GM12878 (cell line): ENCODE data around the gene VARS2. TPM values are rescaled to one million over a fixed set of nuclear protein-coding genes. Genes with fewer than 3 reads are reported as not detected.

Source experiments
- ATAC-seq: fragments of 200-7000 bp; cut with Tn5 transposase; 3 replicates; pipeline ENCODE4 v1.9.1; 2020; ENCODE audit warnings: mild to moderate bottlenecking, moderate library complexity
- BruUV-seq: library from RNA; stranded (reverse); fragments of 400-500 nt; replicated peaks from 2 replicates; lab custom pipeline; 2021; lab: Mats Ljungman, UMichigan
- CTCF ChIA-PET: fragments of 300-600 bp; sonication (Branson Sonifier 250); formaldehyde crosslinking; extraction: SDS; loops from one replicate; lab custom pipeline; 2021; ENCODE audit warnings: inconsistent platforms; lab: Yijun Ruan, JAX
- POLR2A ChIA-PET: fragments of 350-600 bp; formaldehyde crosslinking; extraction: SDS; loops from one replicate; lab custom pipeline; 2021; ENCODE audit warnings: inconsistent platforms; lab: Charles Lee
- RAD21 ChIA-PET: fragments of 300-600 bp; sonication (Branson Sonifier 250); formaldehyde crosslinking; loops from one replicate; lab custom pipeline; 2023; ENCODE audit warnings: antibody characterized with exemption; ENCODE audit not compliant: unreplicated experiment; lab: Charles Lee
- SMC1A ChIA-PET: fragments of 300-600 bp; sonication (Branson Sonifier 250); formaldehyde crosslinking; loops from one replicate; lab custom pipeline; 2023; ENCODE audit not compliant: unreplicated experiment, uncharacterized antibody; lab: Charles Lee
- DNase-seq: peaks from one replicate; pipeline ENCODE4 v3.0.0-alpha.2; 2011; ENCODE audit warnings: low read depth, low spot score
- FAIRE-seq: peaks from 3 replicates; lab custom pipeline; 2011; peaks lifted over from hg19 to GRCh38; lab: Jason Lieb, UNC
- H2AFZ ChIP-seq: 2 replicates; pipeline ENCODE4 v1.6.0; 2011; ENCODE audit warnings: low read depth, low read length, control low read depth; ENCODE audit not compliant: control insufficient read depth
- H3K27ac ChIP-seq: 2 replicates; pipeline ENCODE4 v1.5.1; 2011; ENCODE audit warnings: control low read depth; ENCODE audit not compliant: control insufficient read depth, insufficient read depth
- H3K27me3 ChIP-seq, 2 experiments: replicated peaks in 1 of 2; 2 replicates each; pipeline versions ENCODE4 v1.6.0 to v1.6.1; 2011; ENCODE audit warnings: low read length in 1 of 2; ENCODE audit not compliant: control insufficient read depth in 2 of 2, insufficient read depth in 2 of 2
- H3K36me3 ChIP-seq, 2 experiments: 2 replicates each; pipeline ENCODE4 v1.5.1; 2011; ENCODE audit warnings: low read length in 1 of 2; ENCODE audit not compliant: control insufficient read depth in 2 of 2, insufficient read depth in 2 of 2
- H3K4me1 ChIP-seq: 2 replicates; pipeline ENCODE4 v1.6.1; 2011; ENCODE audit warnings: mild to moderate bottlenecking, low read length, moderate library complexity, mixed read lengths; ENCODE audit not compliant: control insufficient read depth, insufficient read depth
- H3K4me2 ChIP-seq: 2 replicates; pipeline ENCODE4 v1.6.0; 2011; ENCODE audit warnings: control low read depth; ENCODE audit not compliant: control insufficient read depth, insufficient read depth
- H3K4me3 ChIP-seq: fragments of 200-600 bp; sonication (generic); 2 replicates; pipeline ENCODE4 v1.5.1; 2016
- H3K79me2 ChIP-seq: 2 replicates; pipeline ENCODE4 v1.6.0; 2011; ENCODE audit warnings: low read length; ENCODE audit not compliant: control insufficient read depth, insufficient read depth
- H3K9ac ChIP-seq: 2 replicates; pipeline ENCODE4 v1.8.0; 2011; ENCODE audit warnings: low read length, control low read depth, mixed read lengths; ENCODE audit not compliant: control insufficient read depth, insufficient read depth
- H3K9me3 ChIP-seq: replicated peaks from 3 replicates; pipeline ENCODE4 v1.5.1; 2011; ENCODE audit warnings: mild to moderate bottlenecking, low read length; ENCODE audit not compliant: control insufficient read depth, insufficient read depth
- H4K20me1 ChIP-seq: 2 replicates; pipeline ENCODE4 v1.6.0; 2011; ENCODE audit not compliant: control insufficient read depth, insufficient read depth
- ATF2 ChIP-seq: IDR thresholded peaks from 2 replicates; pipeline ENCODE4 v1.6.1; 2012; ENCODE audit warnings: low read length, inconsistent platforms
- E2F4 ChIP-seq: IDR thresholded peaks from 2 replicates; pipeline ENCODE4 v1.6.1; 2012; ENCODE audit warnings: low read depth, low read length, improper control_type of control experiment
- ETV6 ChIP-seq, 2 experiments: fragments of 450-650 bp in 1 of 2; IDR thresholded peaks in 1 of 2; conservative IDR thresholded peaks in 1 of 2; 2 replicates each; pipeline ENCODE4 v1.6.1; 2014; ENCODE audit warnings: antibody characterized with exemption in 1 of 2, borderline replicate concordance in 1 of 2, low read depth in 1 of 2, mild to moderate bottlenecking in 1 of 2, moderate library complexity in 1 of 2
- EZH2 ChIP-seq: IDR thresholded peaks from 2 replicates; pipeline ENCODE4 v1.6.1; 2012; ENCODE audit warnings: low read depth, mild to moderate bottlenecking, control low read depth, inconsistent platforms, low read length, borderline replicate concordance; ENCODE audit not compliant: control insufficient read depth
- FOS ChIP-seq: IDR thresholded peaks from 3 replicates; pipeline ENCODE4 v1.6.1; 2011; ENCODE audit warnings: borderline replicate concordance; ENCODE audit not compliant: insufficient read length; ENCODE audit errors: extremely low read depth
- LARP7 ChIP-seq: fragments of 450-650 bp; IDR thresholded peaks from 2 replicates; pipeline ENCODE4 v1.6.1; 2017; ENCODE audit warnings: mild to moderate bottlenecking
- NRF1 ChIP-seq: conservative IDR thresholded peaks from 2 replicates; pipeline ENCODE4 v1.6.1; 2011; ENCODE audit warnings: mild to moderate bottlenecking, low read depth, low read length, improper control_type of control experiment
- POLR2AphosphoS5 ChIP-seq: IDR thresholded peaks from 2 replicates; pipeline ENCODE4 v1.6.1; 2011; ENCODE audit warnings: mild to moderate bottlenecking, low read length, inconsistent platforms
- RAD51 ChIP-seq: fragments of 450-650 bp; IDR thresholded peaks from 2 replicates; pipeline ENCODE4 v1.6.1; 2016; ENCODE audit warnings: moderate library complexity, mild to moderate bottlenecking, inconsistent platforms
- SPI1 ChIP-seq: IDR thresholded peaks from 2 replicates; pipeline ENCODE4 v1.6.1; 2011; ENCODE audit warnings: low read depth, mild to moderate bottlenecking, low read length, moderate library complexity, borderline replicate concordance; ENCODE audit not compliant: insufficient read depth
- ZZZ3 ChIP-seq: IDR thresholded peaks from 2 replicates; pipeline ENCODE4 v1.6.1; 2011; ENCODE audit warnings: low read depth; ENCODE audit not compliant: control insufficient read depth, insufficient read length
- WGBS: methylation state at CpG from one replicate; pipeline ENCODE4 v1.1.6; 2016; ENCODE audit warnings: low lambda C conversion rate; ENCODE audit not compliant: insufficient replicate concordance, insufficient coverage; ENCODE audit errors: missing lambda C conversion rate; 5-methylcytosine and 5-hydroxymethylcytosine counted together
- in situ Hi-C: fragments of 300-500 bp; cut with MboI; formaldehyde crosslinking; loops from 9 replicates; pipeline ENCODE4 v1.14.3; 2018; ENCODE audit warnings: mixed read lengths
- intact Hi-C: fragments of 100-400 bp; cut with micrococcal nuclease; formaldehyde crosslinking; loops from one replicate; pipeline ENCODE4 v1.14.2; 2022; ENCODE audit not compliant: unreplicated experiment
- polyA plus RNA-seq, 11 experiments: library from polyadenylated mRNA; depleted of rRNA in 4 of 11; unstranded in 6 of 11; stranded (reverse) in 5 of 11; fragments of >200 nt; fragmentation: Nextera tagmentation in 4 of 11; fragmentation: Illumina TruSeq in 1 of 11; extraction: Ambion mirVana in 4 of 11; extraction: Trizol in 1 of 11; gene quantifications; 1 replicate in 1 of 11; 2 replicates in 10 of 11; pipeline versions ENCODE4 v1.2.1 to v1.2.3, GENCODE V29; 2011 to 2016; ENCODE audit warnings: inconsistent platforms in 2 of 11, missing spikeins in 2 of 11, low read depth in 1 of 11
- total RNA-seq, 4 experiments: library from RNA; depleted of rRNA in 3 of 4; stranded (reverse); fragments of >200 nt in 3 of 4; fragmentation: Illumina TruSeq in 1 of 4; extraction: Trizol in 1 of 4; gene quantifications; 2 replicates each; pipeline versions ENCODE4 v1.2.1 to v1.2.3, GENCODE V29; 2013 to 2021

VARS2 gene
- total and polyA plus RNA-seq, 10 of the 15 experiments (the other 5 are each of a cell fraction or from before 2014, with no cell fraction given): 3.8 to 70.7 (median 49.1) TPM

DNA sequence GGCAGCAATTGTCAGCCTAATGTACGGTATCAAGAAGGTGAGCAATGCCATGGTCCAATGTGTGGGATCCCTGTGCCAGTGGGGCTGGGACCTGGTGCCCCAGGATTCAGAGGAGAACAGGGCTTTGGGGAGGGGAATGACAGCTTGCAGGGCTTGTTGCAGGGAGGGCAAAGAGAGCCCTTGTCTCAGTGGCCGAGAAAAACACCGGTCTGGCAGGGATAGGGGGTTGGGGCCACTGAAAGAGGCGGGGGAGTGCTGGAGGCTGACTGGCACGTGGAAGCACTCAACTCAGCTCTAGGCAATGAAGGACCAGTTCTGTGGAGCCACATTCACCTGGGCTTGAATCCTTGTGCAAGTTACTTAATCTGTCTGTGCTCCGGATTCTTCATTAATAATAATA is 23.2 kb downstream of the VARS2 start:
- ATAC-seq: no peak
- Histone ChIP-seq H3K4me3 (no peak overlapping the region), H2AFZ (no peak overlapping the region), H3K36me3 (no peaks in the 10 kb centered on the region)
- DNase-seq: no peak
- TF ChIP-seq ZZZ3: no peak
- no peak for TF ChIP-seq SPI1
- TF ChIP-seq LARP7: no peak
- TF ChIP-seq FOS: no peak
- no peak for TF ChIP-seq EZH2
- TF ChIP-seq NRF1: no peak
- no peak for TF ChIP-seq RAD51
- TF ChIP-seq POLR2AphosphoS5: no peak
- TF ChIP-seq E2F4: no peak
- TF ChIP-seq ATF2: no peak
- TF ChIP-seq ETV6 (conservative IDR thresholded peaks at IDR 0.05 in 1 of 2, IDR thresholded peaks at IDR 0.05 in 1 of 2; ENCODE audit: borderline replicate concordance in 1 of 2, low read depth in 1 of 2): no peak
- TF ChIP-seq, all 136 proteins: peak for 0
- ChIA-PET RAD21 (no interaction called here), SMC1A (no interaction called here), POLR2A (no interaction called here), CTCF (interaction anchor here (1.1 to 1.3 kb wide), 2 partner anchors 142 to 150 kb away, joined by 3 to 5 read pairs; no protein-coding TSS in a partner anchor)
- in situ Hi-C loops: no loop called here
- Histone ChIP-seq H3K27ac (no peak overlapping the region), H3K4me2 (no peak overlapping the region), H3K27me3 (peaks cover 0 to 2% of the 10 kb centered on the region in 2 experiments; a peak in 1 of 4 replicates), H3K4me1 (no peaks in the 10 kb centered on the region), H3K79me2 (no peaks in the 10 kb centered on the region), H3K9ac (no peak overlapping the region), H4K20me1 (no peaks in the 10 kb centered on the region; the same call in 1 of the 2 replicates), H3K9me3 (no peaks in the 10 kb centered on the region)
- BruUV-seq: no TSS peak
- 53% methylated on average over 6 of the region's 6 CpGs for WGBS
- FAIRE-seq: no peak
- intact Hi-C loops: no loop called here
